NT2/D1 (cell line): ENCODE measurements around the gene KLHL1.

Experiments used
- DNase-seq: peaks from one replicate; pipeline ENCODE4 v3.0.0-alpha.2; 2011; ENCODE audit warnings: low read depth, low spot score
- H3K27me3 ChIP-seq: 2 replicates; pipeline ENCODE4 v1.6.0; 2011; ENCODE audit warnings: mild to moderate bottlenecking; ENCODE audit not compliant: insufficient read length, insufficient read depth
- H3K36me3 ChIP-seq: 2 replicates; pipeline ENCODE4 v1.6.1; 2011; ENCODE audit warnings: mild to moderate bottlenecking, low read length, mixed read lengths; ENCODE audit not compliant: insufficient read depth, insufficient read length
- H3K4me1 ChIP-seq: 2 replicates; pipeline ENCODE4 v1.5.1; 2011; ENCODE audit not compliant: insufficient read depth, insufficient read length
- H3K4me3 ChIP-seq: 2 replicates; pipeline ENCODE4 v1.5.1; 2011; ENCODE audit warnings: low read depth; ENCODE audit not compliant: insufficient read length
- H3K9ac ChIP-seq: 2 replicates; pipeline ENCODE4 v1.6.0; 2011; ENCODE audit warnings: low read depth; ENCODE audit not compliant: insufficient read length
- H3K9me3 ChIP-seq: 2 replicates; pipeline ENCODE4 v1.5.1; 2011; ENCODE audit warnings: mild to moderate bottlenecking, low read length; ENCODE audit not compliant: insufficient read depth
- SUZ12 ChIP-seq: IDR thresholded peaks from 2 replicates; pipeline ENCODE4 v1.6.1; 2011; ENCODE audit not compliant: insufficient read length, insufficient read depth; ENCODE audit errors: extremely low read depth
- YY1 ChIP-seq: IDR thresholded peaks from 2 replicates; pipeline ENCODE4 v1.6.1; 2011; ENCODE audit not compliant: insufficient read length, insufficient read depth
- ZNF274 ChIP-seq: IDR thresholded peaks from 2 replicates; pipeline ENCODE4 v1.6.1; 2011; ENCODE audit warnings: mild to moderate bottlenecking, low read depth, low read length

Gene KLHL1

DNA sequence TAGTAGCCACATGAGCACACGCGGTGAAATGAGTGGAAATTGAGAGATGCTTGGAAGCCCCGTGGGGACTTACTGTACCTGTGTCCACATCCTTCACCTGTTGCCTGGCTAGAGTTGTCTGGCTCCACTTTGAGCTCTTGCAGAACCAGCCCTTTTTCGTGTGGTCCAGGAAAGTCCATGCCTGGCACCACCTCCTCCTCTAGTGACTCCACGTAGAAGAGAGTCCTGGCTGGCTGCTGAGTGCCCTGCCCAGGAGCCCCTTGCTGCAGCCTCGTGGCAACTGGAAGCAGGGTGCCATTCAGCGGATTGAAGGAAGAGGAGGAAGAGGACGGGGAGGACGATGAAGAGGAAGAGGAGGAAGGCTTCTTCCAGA, 1.1 kb downstream of the KLHL1 start:
- H3K27me3 ChIP-seq: peaks cover 28% of the 10 kb centered on the region
- H3K4me3 ChIP-seq: peak overlapping the region; percentile 28
- H3K4me1 ChIP-seq: no peaks in the 10 kb centered on the region
- H3K9me3 ChIP-seq: no peaks in the 10 kb centered on the region
- no peak for TF ChIP-seq SUZ12
- TF ChIP-seq YY1: no peak
- TF ChIP-seq ZNF274: no peak
- no peak overlapping the region for H3K9ac ChIP-seq
- no peak for DNase-seq
- no peaks in the 10 kb centered on the region for H3K36me3 ChIP-seq

DNA sequence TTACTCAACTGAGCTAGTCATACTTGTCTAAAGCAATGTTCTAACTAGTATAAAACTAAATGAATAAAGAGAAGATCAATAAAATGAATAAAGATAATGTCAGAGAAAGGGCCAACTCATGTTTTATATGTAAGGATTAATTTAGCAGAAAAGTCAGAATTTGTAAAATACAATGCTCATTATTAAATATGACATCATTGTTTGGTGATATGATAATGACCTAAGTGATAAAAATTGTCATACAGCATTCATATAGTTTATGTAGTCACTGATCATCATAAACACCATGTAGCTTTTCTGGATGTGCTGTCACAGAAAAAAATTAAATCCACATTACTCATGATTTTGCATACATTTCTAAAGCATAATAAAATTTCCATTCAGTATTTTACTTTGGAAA, 3.8 kb downstream of the KLHL1 start:
- Histone ChIP-seq H3K4me3 (no peak overlapping the region), H3K36me3 (no peaks in the 10 kb centered on the region), H3K9me3 (no peaks in the 10 kb centered on the region), H3K4me1 (no peaks in the 10 kb centered on the region), H3K27me3 (peaks cover 28% of the 10 kb centered on the region), H3K9ac (no peak overlapping the region)
- DNase-seq: no peak
- TF ChIP-seq ZNF274: no peak
- no peak for TF ChIP-seq SUZ12
- TF ChIP-seq YY1: no peak

DNA sequence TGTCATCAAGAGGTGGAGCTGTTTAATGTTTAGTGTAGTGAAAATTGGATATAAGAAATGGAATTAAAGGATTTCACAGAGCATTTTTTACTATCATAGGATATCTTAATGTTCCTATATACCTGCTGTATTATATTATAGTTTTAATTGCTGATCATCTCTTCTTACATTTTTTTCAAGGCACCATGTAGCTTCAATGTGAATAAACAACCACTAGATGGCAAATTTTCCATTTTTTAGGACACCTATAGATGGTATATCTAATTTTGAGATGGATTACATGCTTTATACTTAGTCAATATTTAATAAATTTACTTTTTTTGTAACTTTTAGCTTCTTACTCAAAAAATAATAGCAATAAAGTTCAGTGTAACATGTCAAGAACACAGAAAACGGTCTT, 9.6 kb downstream of the KLHL1 start:
- no peaks in the 10 kb centered on the region for H3K4me1 ChIP-seq
- H3K4me3 ChIP-seq: no peak overlapping the region
- H3K9ac ChIP-seq: no peak overlapping the region
- no peaks in the 10 kb centered on the region for H3K36me3 ChIP-seq
- no peaks in the 10 kb centered on the region for H3K9me3 ChIP-seq
- no peaks in the 10 kb centered on the region for H3K27me3 ChIP-seq
- TF ChIP-seq SUZ12: no peak
- TF ChIP-seq ZNF274: no peak
- no peak for TF ChIP-seq YY1
- no peak for DNase-seq

DNA sequence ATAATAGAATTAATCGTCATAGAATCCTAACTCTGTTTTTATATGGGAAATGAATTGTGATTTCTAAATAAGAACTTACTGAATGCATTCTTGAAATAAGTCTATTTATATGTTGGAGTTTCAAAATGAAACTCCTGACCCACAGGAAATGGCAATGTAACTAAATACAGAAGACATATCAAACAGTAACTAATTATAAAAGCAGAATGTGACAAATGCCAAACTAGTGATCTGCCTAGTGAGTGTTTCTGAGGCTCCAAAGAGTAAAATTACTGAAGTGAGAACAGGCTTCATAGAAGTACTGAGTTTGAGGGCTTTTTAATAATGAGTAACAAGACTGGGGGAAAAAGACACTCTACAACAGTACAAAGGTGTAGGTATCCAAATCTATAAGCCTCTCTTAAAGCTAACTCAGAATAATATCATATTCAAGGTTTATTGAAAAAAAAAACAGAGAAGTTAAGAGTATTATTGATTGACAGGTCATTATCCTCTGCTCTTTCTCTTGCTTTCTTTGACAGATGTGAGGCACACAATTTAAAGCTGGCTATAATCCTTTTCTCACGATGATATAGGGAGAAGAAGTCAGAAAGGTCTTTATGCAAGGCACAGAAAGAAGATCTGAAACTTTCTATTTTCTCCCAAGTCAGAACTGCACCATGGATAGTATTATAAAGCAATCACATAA, 18.1 kb downstream of the KLHL1 start:
- no peaks in the 10 kb centered on the region for H3K27me3 ChIP-seq
- TF ChIP-seq YY1 (no peak), ZNF274 (no peak), SUZ12 (no peak)
- DNase-seq: no peak

DNA sequence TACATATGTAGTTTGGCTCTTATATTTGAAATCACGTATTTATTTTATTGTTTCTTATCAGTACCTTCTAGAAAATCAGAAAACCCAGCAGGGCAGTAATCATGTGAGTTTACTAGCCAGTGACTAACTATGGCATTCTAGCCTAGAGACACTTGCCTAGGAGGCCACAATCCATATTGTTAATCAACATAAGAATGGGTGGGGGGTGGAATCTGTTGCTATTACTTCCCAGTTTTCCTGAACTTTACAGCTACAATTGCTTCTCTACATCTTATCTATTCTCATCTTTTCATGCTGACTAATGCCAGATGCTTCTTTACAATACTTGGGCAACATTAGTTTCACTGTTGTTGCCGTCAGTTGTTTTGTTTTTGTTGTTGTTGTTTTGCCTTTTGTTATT, 19.3 kb downstream of the KLHL1 start:
- Histone ChIP-seq H3K27me3 (no peaks in the 10 kb centered on the region), H3K4me3 (no peak overlapping the region), H3K9me3 (no peaks in the 10 kb centered on the region), H3K36me3 (no peaks in the 10 kb centered on the region), H3K9ac (no peak overlapping the region), H3K4me1 (no peaks in the 10 kb centered on the region)
- DNase-seq: no peak
- TF ChIP-seq ZNF274 (no peak), YY1 (no peak), SUZ12 (no peak)

More for the DNA sequence above, 18.1 kb downstream of the KLHL1 start:
- no peaks in the 10 kb centered on the region for H3K36me3 ChIP-seq
- H3K4me1 ChIP-seq: no peaks in the 10 kb centered on the region
- no peak overlapping the region for H3K9ac ChIP-seq
- no peak overlapping the region for H3K4me3 ChIP-seq
- no peaks in the 10 kb centered on the region for H3K9me3 ChIP-seq

DNA sequence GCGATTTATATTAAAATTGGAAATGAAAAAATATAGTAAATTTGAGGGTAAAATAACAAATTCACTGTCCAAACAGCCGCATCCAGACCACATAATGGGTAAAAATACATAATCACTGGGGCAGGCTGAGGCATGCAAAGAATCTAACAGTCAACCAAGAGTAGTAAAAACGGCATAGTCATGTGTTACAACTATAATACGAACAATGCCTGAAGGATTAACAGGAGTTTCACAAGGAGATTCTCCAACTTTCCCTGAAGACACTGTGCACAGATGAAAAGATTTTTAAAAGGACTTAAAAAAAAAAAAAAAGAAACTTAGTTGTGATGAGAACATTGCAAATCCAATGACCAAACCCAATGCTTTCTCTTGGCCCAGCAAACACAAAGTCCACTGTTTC, 21.0 kb downstream of the KLHL1 start:
- Histone ChIP-seq H3K27me3 (no peaks in the 10 kb centered on the region), H3K36me3 (no peaks in the 10 kb centered on the region), H3K9me3 (no peaks in the 10 kb centered on the region), H3K4me1 (no peaks in the 10 kb centered on the region), H3K4me3 (no peak overlapping the region), H3K9ac (no peak overlapping the region)
- TF ChIP-seq SUZ12 (no peak), ZNF274 (no peak), YY1 (no peak)
- DNase-seq: no peak

DNA sequence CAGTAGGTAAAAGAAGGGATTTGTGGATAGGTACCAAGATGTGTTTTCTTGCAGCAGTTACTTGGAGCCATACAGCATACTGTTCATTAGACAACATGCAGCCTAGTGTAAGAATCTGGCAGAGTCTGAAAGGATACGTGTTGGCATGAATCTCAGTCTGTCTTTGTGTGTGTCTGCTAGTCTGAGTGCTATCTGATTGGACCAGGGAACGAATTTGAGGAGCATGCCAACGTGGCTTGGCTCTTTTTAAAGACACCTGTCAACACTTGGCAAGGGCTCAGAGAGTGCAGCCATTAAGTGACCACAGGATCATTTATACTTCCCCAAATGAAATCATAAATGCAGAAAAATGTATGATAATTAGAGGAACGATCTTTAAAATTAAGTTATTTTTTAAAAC, 28.2 kb downstream of the KLHL1 start:
- H3K4me3 ChIP-seq: no peak overlapping the region
- no peak overlapping the region for H3K9ac ChIP-seq
- H3K9me3 ChIP-seq: no peaks in the 10 kb centered on the region
- H3K36me3 ChIP-seq: no peaks in the 10 kb centered on the region
- no peaks in the 10 kb centered on the region for H3K27me3 ChIP-seq
- TF ChIP-seq ZNF274 (no peak), SUZ12 (no peak), YY1 (no peak)
- no peaks in the 10 kb centered on the region for H3K4me1 ChIP-seq
- DNase-seq: no peak

DNA sequence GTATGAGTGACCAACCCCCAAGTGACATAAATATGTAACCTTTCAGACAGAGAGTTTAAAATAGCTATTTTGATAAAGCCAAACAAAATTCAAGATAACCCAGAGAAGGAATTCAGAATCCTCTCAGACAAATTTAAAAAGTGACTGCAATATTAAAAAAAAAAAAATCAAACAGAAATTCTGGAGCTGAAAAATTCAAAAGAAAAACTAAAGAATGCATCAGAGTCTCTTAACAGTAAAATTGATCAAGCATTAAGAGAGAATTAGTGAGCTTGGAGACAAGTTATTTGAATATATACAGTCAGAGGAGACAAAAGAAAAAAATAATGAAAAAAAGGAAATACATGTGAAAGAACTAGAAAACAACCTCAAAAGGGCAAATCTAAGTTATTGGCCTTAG, 53.7 kb downstream of the KLHL1 start:
- H3K36me3 ChIP-seq: no peaks in the 10 kb centered on the region
- no peaks in the 10 kb centered on the region for H3K27me3 ChIP-seq
- no peak overlapping the region for H3K4me3 ChIP-seq
- no peak for DNase-seq
- no peaks in the 10 kb centered on the region for H3K9me3 ChIP-seq
- H3K9ac ChIP-seq: no peak overlapping the region
- H3K4me1 ChIP-seq: no peaks in the 10 kb centered on the region
- TF ChIP-seq SUZ12 (no peak), YY1 (no peak)
